PC-9 (cell line): Measurements from ENCODE around the gene SLC8A1. TPM values are rescaled to one million over a fixed set of nuclear protein-coding genes. Genes with fewer than 3 reads are reported as not detected.

Experiments
- BruUV-seq: library from RNA; stranded (reverse); fragments of 400-500 nt; replicated peaks from 2 replicates; lab custom pipeline; 2021; lab: Mats Ljungman, UMichigan
- CTCF ChIA-PET: fragments of 300-600 bp; sonication (Branson Sonifier 250); formaldehyde crosslinking; loops from one replicate; lab custom pipeline; 2022; ENCODE audit warnings: antibody characterized with exemption; lab: Charles Lee
- POLR2A ChIA-PET: fragments of 300-600 bp; sonication (Branson Sonifier 250); formaldehyde crosslinking; loops from one replicate; lab custom pipeline; 2022; ENCODE audit warnings: antibody characterized with exemption; ENCODE audit not compliant: unreplicated experiment; lab: Charles Lee
- DNase-seq, 2 experiments: peaks; one replicate each; pipeline versions ENCODE4 v3.0.0 to v3.0.0-alpha.2; 2015 to 2022; ENCODE audit warnings: mixed read lengths in 1 of 2
- H2AFZ ChIP-seq: fragments of 200-600 bp; sonication (generic); 2 replicates; pipeline ENCODE4 v1.8.1; 2017; ENCODE audit warnings: antibody characterized with exemption
- H3F3A ChIP-seq: fragments of 200-600 bp; sonication (generic); 2 replicates; pipeline ENCODE4 v1.8.1; 2017; ENCODE audit warnings: antibody characterized with exemption, mild to moderate bottlenecking, low read depth; ENCODE audit not compliant: insufficient read depth
- H3K27ac ChIP-seq: fragments of 200-600 bp; sonication (generic); 2 replicates; pipeline ENCODE4 v1.6.1; 2016; ENCODE audit warnings: mixed run types
- H3K27me3 ChIP-seq: fragments of 200-600 bp; sonication (generic); 2 replicates; pipeline ENCODE4 v1.6.1; 2016; ENCODE audit warnings: low read depth, mixed run types; ENCODE audit not compliant: insufficient read depth
- H3K36me3 ChIP-seq: fragments of 200-600 bp; sonication (generic); 2 replicates; pipeline ENCODE4 v1.6.1; 2016; ENCODE audit warnings: low read depth, mixed run types
- H3K4me1 ChIP-seq: fragments of 200-600 bp; sonication (generic); replicated peaks from 2 replicates; pipeline ENCODE4 v1.6.1; 2016; ENCODE audit warnings: mixed run types; ENCODE audit not compliant: insufficient read depth
- H3K4me2 ChIP-seq: fragments of 200-600 bp; sonication (generic); 2 replicates; pipeline ENCODE4 v1.6.1; 2017; ENCODE audit warnings: mixed run types
- H3K4me3 ChIP-seq: fragments of 200-600 bp; sonication (generic); 2 replicates; pipeline ENCODE4 v1.6.1; 2016; ENCODE audit warnings: mixed run types
- H3K79me2 ChIP-seq: fragments of 200-600 bp; sonication (generic); 2 replicates; pipeline ENCODE4 v1.6.1; 2017; ENCODE audit warnings: low read depth, mixed run types
- H3K9me2 ChIP-seq: fragments of 200-600 bp; sonication (generic); 2 replicates; pipeline ENCODE4 v1.8.1; 2017; ENCODE audit warnings: mild to moderate bottlenecking; ENCODE audit not compliant: insufficient read depth
- H3K9me3 ChIP-seq: fragments of 200-600 bp; sonication (generic); 2 replicates; pipeline ENCODE4 v1.8.1; 2016; ENCODE audit warnings: low read depth; ENCODE audit not compliant: insufficient read depth
- H4K20me1 ChIP-seq: fragments of 200-600 bp; sonication (generic); 2 replicates; pipeline ENCODE4 v1.8.1; 2017; ENCODE audit not compliant: insufficient read depth
- EZH2 ChIP-seq: fragments of 200-600 bp; sonication (generic); IDR thresholded peaks from 2 replicates; pipeline ENCODE4 v1.8.0; 2017; ENCODE audit warnings: antibody characterized with exemption, low read depth
- intact Hi-C: fragments of 100-400 bp; cut with micrococcal nuclease; formaldehyde crosslinking; loops from one replicate; pipeline ENCODE4 v1.10.0; 2022; ENCODE audit not compliant: unreplicated experiment
- total RNA-seq: library from RNA; stranded (reverse); gene quantifications from 2 replicates; pipeline ENCODE4 v1.2.3, GENCODE V29; 2021
- TF ChIP-seq, protein P1 (sequence below): fragments of 200-600 bp; sonication (generic); conservative IDR thresholded peaks from 2 replicates; pipeline ENCODE4 v1.6.1; 2017; ENCODE audit warnings: mixed run types, antibody characterized with exemption, mild to moderate bottlenecking, moderate library complexity

The SLC8A1 gene
- total RNA-seq, 1 experiment from 2014 or later = 13.5 TPM

DNA sequence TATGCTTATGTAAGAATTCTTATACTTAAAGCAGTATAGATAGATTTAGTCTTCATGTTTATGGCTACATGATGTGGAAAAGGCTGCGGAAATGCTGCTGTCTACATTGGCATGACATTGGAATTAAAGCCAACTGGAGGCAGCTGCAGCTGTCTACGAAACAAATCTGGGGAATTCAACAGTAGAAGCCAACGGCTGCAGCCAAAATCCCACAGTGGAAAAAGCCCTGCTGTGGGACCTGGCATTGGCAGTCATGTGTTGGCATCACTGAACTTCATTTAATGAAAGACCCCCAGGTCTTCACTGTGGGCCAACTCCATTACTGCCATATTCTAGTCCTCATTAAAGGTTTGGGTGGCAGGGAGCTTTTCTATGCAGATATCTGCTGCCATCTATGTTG lies 223.6 kb downstream of the SLC8A1 start:
- CTCF ChIA-PET = no interaction called here

DNA sequence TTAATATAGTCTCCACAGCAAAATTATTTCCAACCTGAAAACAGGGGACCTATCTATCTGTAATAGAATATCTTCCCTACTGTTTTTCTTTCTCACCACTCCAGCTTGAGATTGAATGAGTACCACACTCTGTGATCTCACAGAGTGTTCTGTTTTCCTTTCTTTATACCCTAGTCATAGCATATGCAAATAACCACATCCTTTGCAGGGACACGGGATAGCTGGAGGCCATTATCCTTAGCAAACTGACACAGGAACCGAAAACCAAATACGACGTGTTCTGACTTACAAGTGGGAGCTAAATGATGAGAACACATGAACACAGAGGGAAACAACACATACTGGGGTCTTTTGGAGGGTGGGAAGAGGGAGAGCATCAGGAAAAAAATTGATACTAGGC lies 224.7 kb downstream of the SLC8A1 start:
- H3F3A ChIP-seq = no peaks in the 10 kb centered on the region
- H3K36me3 ChIP-seq = no peaks in the 10 kb centered on the region
- H3K9me2 ChIP-seq = no peaks in the 10 kb centered on the region
- BruUV-seq = no TSS peak
- H3K4me2 ChIP-seq = no peak overlapping the region
- no peaks in the 10 kb centered on the region for H3K27me3 ChIP-seq
- ChIA-PET CTCF (no interaction called here), POLR2A (no interaction called here)
- no peaks in the 10 kb centered on the region for H3K9me3 ChIP-seq
- no peak for DNase-seq
- H3K27ac ChIP-seq = no peak overlapping the region
- no peaks in the 10 kb centered on the region for H3K4me1 ChIP-seq
- H3K79me2 ChIP-seq = no peaks in the 10 kb centered on the region
- TF ChIP-seq, protein P1, sequence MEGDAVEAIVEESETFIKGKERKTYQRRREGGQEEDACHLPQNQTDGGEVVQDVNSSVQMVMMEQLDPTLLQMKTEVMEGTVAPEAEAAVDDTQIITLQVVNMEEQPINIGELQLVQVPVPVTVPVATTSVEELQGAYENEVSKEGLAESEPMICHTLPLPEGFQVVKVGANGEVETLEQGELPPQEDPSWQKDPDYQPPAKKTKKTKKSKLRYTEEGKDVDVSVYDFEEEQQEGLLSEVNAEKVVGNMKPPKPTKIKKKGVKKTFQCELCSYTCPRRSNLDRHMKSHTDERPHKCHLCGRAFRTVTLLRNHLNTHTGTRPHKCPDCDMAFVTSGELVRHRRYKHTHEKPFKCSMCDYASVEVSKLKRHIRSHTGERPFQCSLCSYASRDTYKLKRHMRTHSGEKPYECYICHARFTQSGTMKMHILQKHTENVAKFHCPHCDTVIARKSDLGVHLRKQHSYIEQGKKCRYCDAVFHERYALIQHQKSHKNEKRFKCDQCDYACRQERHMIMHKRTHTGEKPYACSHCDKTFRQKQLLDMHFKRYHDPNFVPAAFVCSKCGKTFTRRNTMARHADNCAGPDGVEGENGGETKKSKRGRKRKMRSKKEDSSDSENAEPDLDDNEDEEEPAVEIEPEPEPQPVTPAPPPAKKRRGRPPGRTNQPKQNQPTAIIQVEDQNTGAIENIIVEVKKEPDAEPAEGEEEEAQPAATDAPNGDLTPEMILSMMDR = no peak
- no peak for TF ChIP-seq EZH2
- no peaks in the 10 kb centered on the region for H4K20me1 ChIP-seq
- H2AFZ ChIP-seq = no peak overlapping the region
- intact Hi-C loops = no loop called here
- H3K4me3 ChIP-seq = no peak overlapping the region

More for the DNA sequence above, 223.6 kb downstream of the SLC8A1 start:
- no peak overlapping the region for H3K4me2 ChIP-seq
- H3F3A ChIP-seq = no peaks in the 10 kb centered on the region
- H4K20me1 ChIP-seq = no peaks in the 10 kb centered on the region
- no peak overlapping the region for H3K4me3 ChIP-seq
- POLR2A ChIA-PET = interaction anchor here (0.6 kb wide), 1 partner anchor 207 kb away, joined by 3 read pairs; no protein-coding TSS in a partner anchor
- H3K27me3 ChIP-seq = no peaks in the 10 kb centered on the region
- no peak overlapping the region for H2AFZ ChIP-seq
- no peaks in the 10 kb centered on the region for H3K4me1 ChIP-seq
- BruUV-seq = no TSS peak
- no peaks in the 10 kb centered on the region for H3K79me2 ChIP-seq
- TF ChIP-seq EZH2 = no peak
- TF ChIP-seq, protein P1 = no peak
- H3K9me2 ChIP-seq = no peaks in the 10 kb centered on the region
- intact Hi-C loops = no loop called here
- no peak for DNase-seq
- H3K9me3 ChIP-seq = no peaks in the 10 kb centered on the region
- no peak overlapping the region for H3K27ac ChIP-seq
- no peaks in the 10 kb centered on the region for H3K36me3 ChIP-seq

DNA sequence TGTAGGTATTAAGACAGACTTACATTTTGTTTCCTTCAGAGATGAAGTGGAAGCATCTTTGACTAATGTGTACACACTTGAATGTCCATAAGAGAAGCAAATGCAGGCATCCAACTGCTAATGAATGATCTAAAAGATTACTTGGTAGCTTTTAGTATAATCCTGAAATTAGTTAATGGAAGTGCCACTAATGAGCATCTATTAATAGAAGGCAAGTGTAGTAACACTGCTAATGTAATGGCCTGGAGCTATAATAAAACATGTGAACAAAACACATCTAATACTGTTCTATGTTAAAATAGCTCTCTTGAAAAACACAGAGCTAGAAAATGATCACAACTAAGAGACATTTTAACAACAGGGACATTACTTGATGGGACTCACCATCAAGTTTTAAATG lies 225.3 kb downstream of the SLC8A1 start:
- H3K4me3 ChIP-seq = no peak overlapping the region
- ChIA-PET POLR2A (no interaction called here), CTCF (no interaction called here)
- no TSS peak for BruUV-seq
- no peak overlapping the region for H2AFZ ChIP-seq
- no peaks in the 10 kb centered on the region for H3K9me3 ChIP-seq
- no peak overlapping the region for H3K4me2 ChIP-seq
- DNase-seq = no peak
- H3F3A ChIP-seq = no peaks in the 10 kb centered on the region
- no peaks in the 10 kb centered on the region for H3K27me3 ChIP-seq
- H3K4me1 ChIP-seq = no peaks in the 10 kb centered on the region
- H4K20me1 ChIP-seq = no peaks in the 10 kb centered on the region
- TF ChIP-seq, protein P1 = no peak
- no peak for TF ChIP-seq EZH2
- intact Hi-C loops = no loop called here
- no peaks in the 10 kb centered on the region for H3K9me2 ChIP-seq
- H3K79me2 ChIP-seq = no peaks in the 10 kb centered on the region
- no peaks in the 10 kb centered on the region for H3K36me3 ChIP-seq
- H3K27ac ChIP-seq = no peak overlapping the region
